Astrocyte of the hippocampus (primary cell): ENCODE measurements around the gene HDLBP.
A peak's percentile ranks its signal among the peaks of the same experiment; 100 is the strongest.

Source experiments
- DNase-seq: peaks from one replicate; pipeline ENCODE4 v3.0.0; 2011; ENCODE audit warnings: low read depth, low spot score

Gene HDLBP

DNA sequence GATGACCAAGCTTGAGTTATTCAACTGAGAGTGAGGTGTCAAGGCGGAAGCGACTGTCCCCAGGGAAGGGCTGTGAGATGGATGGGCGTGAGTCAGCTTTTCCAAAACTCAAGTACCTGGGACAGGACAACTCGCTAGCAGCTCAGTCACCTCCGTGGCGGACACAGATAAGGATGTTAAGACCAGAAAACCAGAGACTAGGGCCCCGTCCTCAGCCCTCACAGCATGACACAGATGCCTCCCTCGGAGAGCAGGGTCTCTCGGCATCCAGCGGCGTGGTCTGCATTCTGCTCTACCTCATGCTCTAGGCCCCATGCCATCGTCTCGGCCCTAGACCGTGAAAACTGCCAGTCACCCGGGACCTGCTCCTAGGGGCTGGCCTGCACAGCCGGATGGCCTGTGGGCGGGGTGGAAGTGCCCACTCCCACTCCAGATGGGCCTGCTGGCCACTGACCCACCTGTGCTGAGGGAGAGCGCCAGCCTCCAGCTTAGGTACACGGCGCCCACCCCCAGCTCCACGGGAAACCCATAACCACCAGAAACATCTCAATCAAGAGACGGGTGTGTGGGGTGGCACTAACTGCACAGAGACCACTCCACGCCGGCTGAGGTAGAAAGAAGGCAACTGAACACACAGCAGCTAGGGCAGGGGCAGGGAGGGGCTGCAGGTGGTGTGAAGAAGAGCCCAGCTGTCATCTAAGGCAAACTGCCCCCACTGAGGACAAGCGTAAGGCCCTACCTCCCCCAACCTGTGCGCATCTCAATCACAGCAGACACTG lies 87.2 kb downstream of the HDLBP start:
- no peak for DNase-seq

DNA sequence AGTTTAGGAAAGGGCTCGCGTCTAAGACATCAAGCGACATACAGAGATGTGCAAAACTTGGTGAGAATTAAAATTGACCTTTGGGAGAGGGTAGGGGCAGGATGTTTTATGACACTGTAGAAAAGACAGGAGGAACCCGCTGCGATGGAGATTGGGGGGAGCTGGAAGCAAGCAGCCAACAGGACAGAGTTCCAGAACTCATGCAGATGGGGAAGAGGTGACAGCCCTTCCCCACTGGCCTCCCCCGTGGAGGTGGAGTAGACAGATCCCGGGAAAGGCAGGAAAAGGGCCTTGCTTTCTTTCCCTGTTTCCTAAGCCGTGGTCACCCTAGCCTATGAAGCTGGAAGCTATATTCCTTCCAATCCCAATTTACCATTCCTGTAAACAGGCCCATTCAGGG lies 87.9 kb downstream of the HDLBP start:
- DNase-seq = no peak

- no peak for DNase-seq
Measured at GRCh38 chr2:241226723-241227572, 88.5 kb downstream of the HDLBP start.

GRCh38 chr2:241225983-241226382 lies 89.5 kb downstream of the HDLBP start:
- no peak for DNase-seq

DNA sequence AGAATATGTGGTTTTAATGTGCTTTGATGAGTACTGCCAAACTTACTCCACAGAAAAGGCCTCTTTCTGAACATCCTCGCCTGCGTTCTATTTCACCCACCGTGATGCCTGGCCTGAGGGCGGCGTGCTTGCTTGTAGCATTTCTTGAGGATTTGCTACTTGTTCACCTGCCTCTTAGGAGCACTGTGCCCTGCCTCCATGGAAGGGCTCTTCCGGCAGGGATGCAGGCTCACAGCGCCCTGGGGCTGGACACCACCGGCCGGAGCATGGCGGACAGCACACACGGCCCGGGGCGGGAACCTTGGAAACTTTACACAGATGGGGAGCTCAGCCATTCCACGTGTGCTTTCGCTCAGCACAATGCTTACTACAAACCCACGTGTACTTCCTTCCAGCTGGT lies 89.9 kb downstream of the HDLBP start:
- DNase-seq = no peak

DNA sequence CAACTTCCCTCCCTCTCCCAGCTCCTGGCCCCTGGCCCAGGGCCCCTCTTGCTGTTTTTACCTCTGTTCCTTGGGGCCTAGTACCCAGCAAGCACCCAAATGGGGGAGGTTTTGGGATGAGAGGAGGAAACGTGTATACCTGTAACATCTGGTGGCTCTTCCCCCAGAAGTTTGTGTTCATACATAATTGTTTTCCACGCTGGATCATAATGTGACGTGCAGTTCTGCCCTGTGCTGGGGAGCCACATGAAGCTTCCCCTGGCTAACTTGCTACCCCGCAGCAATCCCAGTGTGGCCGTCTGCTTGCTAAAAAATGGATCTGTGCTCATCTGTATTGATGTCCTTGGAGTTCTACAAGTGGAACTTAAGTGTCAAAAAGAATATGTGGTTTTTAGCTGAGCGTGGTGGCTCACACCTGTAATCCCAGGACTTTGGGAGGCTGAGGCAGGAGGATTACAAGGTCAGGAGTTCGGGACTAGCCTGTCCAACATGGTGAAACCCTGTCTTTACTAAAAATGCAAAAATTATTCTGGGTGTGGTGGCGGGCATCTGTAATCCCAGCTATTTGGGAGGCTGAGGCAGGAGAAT lies 90.5 kb downstream of the HDLBP start:
- no peak for DNase-seq

DNA sequence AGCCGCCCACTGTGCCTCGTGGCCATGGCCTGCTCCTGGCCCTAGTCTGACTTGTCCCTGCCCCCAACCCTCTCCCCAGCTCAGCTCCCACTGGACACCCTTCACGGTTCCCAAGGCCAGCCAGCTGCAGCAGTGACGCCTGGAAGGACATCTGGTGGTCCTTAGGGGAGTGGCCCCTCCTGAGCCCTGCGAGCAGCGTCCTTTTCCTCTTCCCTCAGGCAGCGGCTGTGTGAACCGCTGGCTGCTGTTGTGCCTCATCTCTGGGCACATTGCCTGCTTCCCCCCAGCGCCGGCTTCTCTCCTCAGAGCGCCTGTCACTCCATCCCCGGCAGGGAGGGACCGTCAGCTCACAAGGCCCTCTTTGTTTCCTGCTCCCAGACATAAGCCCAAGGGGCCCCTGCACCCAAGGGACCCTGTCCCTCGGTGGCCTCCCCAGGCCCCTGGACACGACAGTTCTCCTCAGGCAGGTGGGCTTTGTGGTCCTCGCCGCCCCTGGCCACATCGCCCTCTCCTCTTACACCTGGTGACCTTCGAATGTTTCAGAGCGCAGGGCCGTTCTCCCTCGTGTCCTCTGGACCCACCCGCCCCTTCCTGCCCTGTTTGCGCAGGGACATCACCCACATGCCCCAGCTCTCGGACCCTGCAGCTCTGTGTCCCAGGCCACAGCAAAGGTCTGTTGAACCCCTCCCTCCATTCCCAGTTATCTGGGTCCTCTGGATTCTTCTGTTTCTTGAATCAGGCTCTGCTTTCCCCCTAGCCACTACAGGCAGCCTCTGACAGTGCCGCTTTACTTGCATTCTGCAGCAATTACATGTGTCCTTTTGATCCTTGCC lies 91.2 kb downstream of the HDLBP start:
- peak; percentile 56 for DNase-seq

GRCh38 chr2:241223211-241224017 lies 92.1 kb downstream of the HDLBP start:
- no peak for DNase-seq

GRCh38 chr2:241219856-241220356 lies 95.6 kb downstream of the HDLBP start:
- DNase-seq = no peak

GRCh38 chr2:241219030-241219382 lies 96.5 kb downstream of the HDLBP start:
- DNase-seq = no peak

DNA sequence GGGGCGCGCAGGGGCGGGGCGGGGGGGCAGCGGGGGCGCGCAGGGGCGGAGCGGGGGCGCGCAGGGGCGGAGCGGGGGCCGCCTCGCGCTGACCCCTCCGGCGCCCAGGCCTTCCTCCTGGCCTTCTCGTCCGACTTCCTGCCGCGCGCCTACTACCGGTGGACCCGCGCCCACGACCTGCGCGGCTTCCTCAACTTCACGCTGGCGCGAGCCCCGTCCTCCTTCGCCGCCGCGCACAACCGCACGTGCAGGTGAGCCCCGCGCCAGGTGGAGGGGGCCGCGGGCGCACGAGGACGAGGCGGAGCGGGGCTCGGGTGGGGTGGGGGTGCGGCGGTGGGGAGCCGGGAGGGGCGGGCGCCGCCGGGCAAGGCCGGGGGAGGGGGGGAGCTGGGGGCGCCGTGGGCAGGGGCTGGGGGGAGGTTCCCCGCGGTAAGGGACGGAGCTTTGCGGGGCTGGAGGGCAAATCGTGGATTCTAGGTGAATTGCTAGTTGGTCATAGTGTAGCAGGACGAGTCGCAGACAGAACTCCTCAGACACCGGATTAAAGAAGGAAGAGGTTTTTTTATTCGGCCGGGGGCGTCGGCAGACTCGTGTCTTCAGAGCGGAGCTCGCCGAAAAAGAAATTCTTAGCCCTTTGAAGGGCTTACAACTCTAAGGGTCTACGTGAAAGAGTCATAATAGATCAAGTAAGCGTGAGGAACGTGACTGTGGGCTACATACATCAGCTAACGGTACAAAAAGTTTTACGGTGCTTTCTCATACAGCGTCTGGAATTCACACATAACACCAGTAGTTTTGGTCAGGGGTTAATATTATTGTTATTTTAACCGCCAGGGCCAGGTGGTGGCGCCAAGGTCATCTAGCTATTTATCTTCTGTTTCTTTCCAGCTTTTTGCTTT lies 97.1 kb downstream of the HDLBP start:
- DNase-seq = peak; percentile 50

GRCh38 chr2:241217320-241218031 lies 98.0 kb downstream of the HDLBP start:
- DNase-seq = peak; percentile 88

DNA sequence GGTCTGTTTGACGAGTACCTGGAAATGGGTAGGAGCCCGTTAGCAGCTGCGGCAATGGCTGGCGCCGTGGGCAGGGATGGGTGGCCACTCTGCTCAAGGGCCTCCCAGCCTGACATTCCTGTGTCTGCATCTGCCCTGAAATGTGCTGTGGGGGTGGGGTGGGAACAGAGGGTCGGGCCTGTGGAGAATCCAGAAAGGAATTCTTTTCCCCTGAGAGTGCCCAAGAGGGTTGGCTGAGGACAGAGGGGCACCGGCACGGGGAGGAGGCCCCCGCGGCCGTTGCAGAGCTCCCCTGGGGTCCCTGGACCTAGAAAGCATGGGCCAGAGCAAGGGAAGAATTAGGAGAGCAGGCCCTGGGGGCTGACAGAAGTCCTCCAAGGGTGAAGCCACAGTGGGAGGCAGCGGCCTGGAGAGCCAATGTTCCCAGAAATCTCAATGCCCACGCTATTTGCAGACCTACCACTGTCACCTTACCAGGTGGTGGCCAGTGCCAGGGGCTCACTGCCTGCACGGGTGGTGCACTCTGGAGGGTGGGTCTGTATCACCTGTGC lies 99.2 kb downstream of the HDLBP start:
- DNase-seq = peak; percentile 44

DNA sequence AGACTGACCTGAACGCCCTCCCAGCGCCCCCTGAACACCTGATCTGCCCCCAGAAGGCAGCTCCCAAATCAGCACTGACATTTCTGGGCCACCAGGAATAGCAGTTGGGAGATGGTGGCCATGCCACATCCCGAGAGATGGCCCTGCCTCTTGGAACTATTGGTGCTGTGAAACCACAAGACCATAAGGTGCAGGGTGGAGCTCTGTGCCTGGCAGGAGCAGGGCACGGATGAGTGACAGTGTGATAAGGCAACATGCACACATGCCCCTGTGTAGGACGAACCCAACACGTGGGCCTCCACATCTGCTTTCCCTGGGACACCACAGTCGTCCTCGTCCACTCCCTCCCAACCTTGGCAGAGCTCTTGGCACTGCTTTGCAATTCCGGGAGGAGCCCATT lies 100.1 kb downstream of the HDLBP start:
- DNase-seq = no peak

DNA sequence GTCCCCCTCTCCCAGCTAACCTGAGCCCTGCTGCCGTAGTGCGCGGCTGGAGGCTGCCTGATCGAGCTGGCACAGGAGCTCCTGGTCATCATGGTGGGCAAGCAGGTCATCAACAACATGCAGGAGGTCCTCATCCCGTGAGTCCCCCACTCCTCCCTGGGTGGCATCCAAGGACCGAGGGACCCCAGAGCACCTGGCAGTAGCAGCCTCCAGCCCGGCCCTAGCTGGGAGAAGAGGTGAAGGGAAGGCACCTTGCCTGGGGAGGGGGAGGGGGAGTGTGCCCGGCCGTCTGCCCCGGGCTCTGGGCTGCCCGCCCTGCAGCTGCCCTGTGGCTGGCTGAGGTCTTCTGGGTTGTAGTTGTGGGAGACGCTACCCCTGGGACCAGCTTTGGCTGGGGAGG lies 100.7 kb downstream of the HDLBP start:
- no peak for DNase-seq

DNA sequence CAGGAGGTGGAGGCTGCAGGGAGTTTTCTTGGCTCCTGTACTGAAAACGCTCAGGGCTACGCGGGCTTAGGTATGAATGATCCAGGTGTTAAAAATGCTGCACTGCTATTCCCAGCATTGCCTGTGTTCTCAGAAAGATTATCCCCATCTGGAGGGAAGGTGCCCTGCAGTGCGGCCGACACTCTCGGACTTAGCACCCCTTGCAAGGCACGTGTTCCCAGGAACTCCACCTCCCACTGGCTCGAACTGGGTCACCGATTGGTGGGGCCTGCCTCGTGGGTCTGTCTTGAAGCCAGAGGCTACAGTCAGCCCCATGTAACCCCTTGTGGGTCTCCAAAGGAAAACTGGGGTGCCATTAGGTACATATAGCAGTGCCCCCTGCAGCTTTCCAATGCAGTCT lies 101.3 kb downstream of the HDLBP start:
- no peak for DNase-seq

DNA sequence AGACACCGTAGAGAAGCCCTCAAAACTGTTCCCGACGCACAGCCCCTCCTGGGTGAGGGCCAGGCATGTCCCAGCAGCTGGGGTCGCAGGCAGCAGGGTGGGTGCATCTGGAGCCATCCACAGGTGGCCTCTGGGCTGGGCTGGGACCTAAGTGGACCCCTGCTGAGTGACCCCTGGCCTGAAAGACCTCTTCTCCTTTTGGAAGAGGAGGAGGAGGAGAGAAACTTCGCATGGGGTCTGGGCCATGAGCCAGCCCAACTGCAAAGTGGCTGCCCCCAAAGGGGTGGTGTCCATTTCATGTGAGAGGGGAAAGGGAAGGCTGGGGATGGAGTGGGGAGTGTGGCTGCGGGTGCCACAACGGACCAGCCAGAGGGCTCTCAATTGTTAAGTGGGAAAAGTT lies 101.9 kb downstream of the HDLBP start:
- DNase-seq = no peak

DNA sequence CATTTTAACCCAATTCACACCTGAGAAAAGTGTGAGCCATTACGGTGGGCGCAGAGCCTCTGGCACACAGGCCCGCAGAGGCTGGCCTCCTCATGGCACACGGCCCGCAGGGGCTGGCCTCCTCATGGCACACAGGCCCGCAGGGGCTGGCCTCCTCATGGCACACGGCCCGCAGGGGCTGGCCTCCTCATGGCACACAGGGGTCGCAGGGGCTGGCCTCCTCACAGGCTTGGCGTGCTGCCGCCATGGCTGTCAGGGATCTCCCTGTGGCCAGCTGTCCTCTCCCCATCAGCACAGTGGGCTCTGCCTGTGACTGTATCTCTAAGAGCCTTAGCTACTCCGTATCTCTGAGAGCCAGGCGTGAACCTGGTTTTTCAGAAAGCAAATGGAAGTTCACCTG lies 102.4 kb downstream of the HDLBP start:
- DNase-seq = no peak

DNA sequence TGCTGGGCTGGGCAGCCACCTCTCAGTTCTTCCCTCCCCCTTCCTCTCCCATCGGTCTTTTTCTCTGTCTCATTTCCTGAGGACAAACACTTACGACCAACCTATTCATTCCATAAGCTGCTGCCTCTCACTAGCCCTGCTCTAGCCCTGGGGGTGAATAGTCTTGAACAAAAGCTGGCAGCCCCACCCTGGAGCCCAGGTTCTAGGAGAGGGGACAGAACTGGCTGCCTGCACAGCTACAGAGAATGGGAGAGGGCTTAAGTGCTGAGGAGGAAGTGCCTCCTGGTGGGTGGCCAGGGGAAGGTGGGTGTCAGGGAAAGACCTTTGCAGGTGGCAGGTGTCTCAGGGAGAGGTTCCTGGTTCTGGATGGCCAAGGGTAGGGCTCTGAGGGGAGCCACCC lies 104.2 kb downstream of the HDLBP start:
- no peak for DNase-seq
